Pancreas (tissue), 10 donors: ENCODE data around the gene MARK4. TPM values are rescaled to one million over a fixed set of nuclear protein-coding genes. Genes with fewer than 3 reads are reported as not detected.

Source experiments
- ATAC-seq, 4 donors: fragments of 200-7000 bp; cut with Tn5 transposase; one replicate each; pipeline versions ENCODE4 v1.8.0 to v1.9.1; 2020; ENCODE audit warnings: mild to moderate bottlenecking in 4 of 4, moderate library complexity in 4 of 4
- DNase-seq, 6 donors: peaks; one replicate each; pipeline ENCODE4 v3.0.0-alpha.2; 2020
- FAIRE-seq: peaks from 2 replicates; lab custom pipeline; 2012; peaks lifted over from hg19 to GRCh38; lab: Jason Lieb, UNC
- H3K27ac ChIP-seq, 4 donors: fragments of 200-600 bp; sonication (generic); 1 replicate in 3 of 4; 2 replicates in 1 of 4; pipeline versions ENCODE4 v1.5.0 to v1.8.0; 2020
- H3K27me3 ChIP-seq, 4 donors: fragments of 200-600 bp; one replicate each; pipeline ENCODE4 v1.8.0; 2021
- H3K36me3 ChIP-seq, 3 donors: fragments of 200-600 bp; sonication (generic) in 1 of 3; one replicate each; pipeline versions ENCODE4 v1.5.0 to v1.8.0; 2020 to 2021
- H3K4me1 ChIP-seq, 3 donors: fragments of 200-600 bp; one replicate each; pipeline ENCODE4 v1.8.0; 2021
- H3K4me3 ChIP-seq, 4 donors: fragments of 200-600 bp; sonication (generic) in 2 of 4; one replicate each; pipeline versions ENCODE4 v1.5.0 to v1.8.0; 2020 to 2021
- H3K9me3 ChIP-seq, 4 donors: fragments of 200-600 bp; one replicate each; pipeline ENCODE4 v1.8.0; 2021
- WGBS, 2 donors: extraction: QIAGEN DNeasy Blood & Tissue Kit; methylation state at CpG; one replicate each; pipeline ENCODE4 v1.1.7; 2013; 5-methylcytosine and 5-hydroxymethylcytosine counted together
- intact Hi-C, 3 donors: fragments of 100-400 bp; cut with DNase I; formaldehyde crosslinking; loops; one replicate each; pipeline versions ENCODE4 v1.11.1 to v1.14.2; 2022
- polyA plus RNA-seq, 2 donors: library from polyadenylated mRNA; stranded (reverse); fragments of 200-250 nt; gene quantifications; one replicate each; pipeline ENCODE4 v1.2.3, GENCODE V29; 2013
- total RNA-seq, 6 donors: library from RNA; stranded (reverse); fragmentation: NEBNext Ultra II Directional in 4 of 6; extraction: Animal tissue kit (Norgen Biotek cat#: 25700) in 4 of 6; gene quantifications; one replicate each; pipeline versions ENCODE4 v1.2.1 to v1.2.4, GENCODE V29; 2021 to 2023
- TF ChIP-seq, protein P1 (sequence below), 4 donors: fragments of 200-600 bp; sonication (generic) in 3 of 4; IDR thresholded peaks; one replicate each; pipeline versions ENCODE4 v1.5.0 to v1.8.0; 2021; ENCODE audit warnings: antibody characterized with exemption in 4 of 4
- donor health status: healthy with polysubstance abuse.
- donor health status: DM: no; HTN: no; CAD: no; lungs with moderate emphysema.
- donor health status: DM: no; HTN: no; CAD: no.
- donor health status: control.
- donor health status: control.
- donor health status: Bipolar disorder and iron deficiency.
- donor health status: DM: yes; HTN: yes; CAD: no.
- donor health status: DM: no; HTN: no; CAD: no.
- donor health status: DM: no; HTN: no; CAD: no.
- donor health status: DM: yes; HTN: yes; CAD: no.

Gene MARK4
- total and polyA plus RNA-seq, 8 donors: 12.8 to 22.8 (median 20.0) TPM

- DNase-seq: peak in 2 of 6 donors; percentile 32 to 69
- H3K4me1 ChIP-seq: peaks cover 0 to 5% (median 3%) of the 10 kb centered on the region in 3 donors
- no peak for FAIRE-seq
- H3K36me3 ChIP-seq: no peaks in the 10 kb centered on the region
- H3K27ac ChIP-seq: no peak overlapping the region
- no peaks in the 10 kb centered on the region for H3K9me3 ChIP-seq
- intact Hi-C loops: loop anchor here in 1 of 3 donors (10.0 kb wide), 1 partner anchor 59 kb away; no protein-coding TSS in a partner anchor
- WGBS, 2 donors: 65 to 68% methylated on average over 11 of the region's 11 CpGs
- TF ChIP-seq, protein P1, sequence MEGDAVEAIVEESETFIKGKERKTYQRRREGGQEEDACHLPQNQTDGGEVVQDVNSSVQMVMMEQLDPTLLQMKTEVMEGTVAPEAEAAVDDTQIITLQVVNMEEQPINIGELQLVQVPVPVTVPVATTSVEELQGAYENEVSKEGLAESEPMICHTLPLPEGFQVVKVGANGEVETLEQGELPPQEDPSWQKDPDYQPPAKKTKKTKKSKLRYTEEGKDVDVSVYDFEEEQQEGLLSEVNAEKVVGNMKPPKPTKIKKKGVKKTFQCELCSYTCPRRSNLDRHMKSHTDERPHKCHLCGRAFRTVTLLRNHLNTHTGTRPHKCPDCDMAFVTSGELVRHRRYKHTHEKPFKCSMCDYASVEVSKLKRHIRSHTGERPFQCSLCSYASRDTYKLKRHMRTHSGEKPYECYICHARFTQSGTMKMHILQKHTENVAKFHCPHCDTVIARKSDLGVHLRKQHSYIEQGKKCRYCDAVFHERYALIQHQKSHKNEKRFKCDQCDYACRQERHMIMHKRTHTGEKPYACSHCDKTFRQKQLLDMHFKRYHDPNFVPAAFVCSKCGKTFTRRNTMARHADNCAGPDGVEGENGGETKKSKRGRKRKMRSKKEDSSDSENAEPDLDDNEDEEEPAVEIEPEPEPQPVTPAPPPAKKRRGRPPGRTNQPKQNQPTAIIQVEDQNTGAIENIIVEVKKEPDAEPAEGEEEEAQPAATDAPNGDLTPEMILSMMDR (IDR thresholded peaks at IDR 0.05): no peak
- no peak for ATAC-seq
- H3K4me3 ChIP-seq: no peak overlapping the region
- H3K27me3 ChIP-seq: no peaks in the 10 kb centered on the region
Measured at GRCh38 chr19:45254044-45254531, 3.0 kb downstream of the MARK4 start.

- 82 to 85% methylated on average over 9 of the region's 9 CpGs for WGBS, 2 donors
- Histone ChIP-seq H3K27me3 (no peaks in the 10 kb centered on the region), H3K4me1 (peaks cover 0 to 5% (median 3%) of the 10 kb centered on the region in 3 donors), H3K4me3 (no peak overlapping the region), H3K36me3 (no peaks in the 10 kb centered on the region), H3K27ac (no peak overlapping the region), H3K9me3 (no peaks in the 10 kb centered on the region)
- FAIRE-seq (no peak), DNase-seq (no peak), ATAC-seq (no peak)
- TF ChIP-seq, protein P1 (IDR thresholded peaks at IDR 0.05): no peak
- intact Hi-C loops: loop anchor here in 1 of 3 donors (10.0 kb wide), 1 partner anchor 61 kb away; no protein-coding TSS in a partner anchor
Measured at GRCh38 chr19:45255611-45256157, 4.6 kb downstream of the MARK4 start.

- no peak for ATAC-seq
- H3K4me3 ChIP-seq: no peak overlapping the region
- TF ChIP-seq, protein P1 (IDR thresholded peaks at IDR 0.05): no peak
- WGBS, 2 donors: 93 to 100% methylated on average over 4 of the region's 4 CpGs
- no peak overlapping the region for H3K27ac ChIP-seq
- intact Hi-C loops: loop anchor here in 1 of 3 donors (10.0 kb wide), 1 partner anchor 62 kb away; no protein-coding TSS in a partner anchor
- no peak for DNase-seq
- no peaks in the 10 kb centered on the region for H3K9me3 ChIP-seq
- peaks cover 0 to 5% (median 3%) of the 10 kb centered on the region in 3 donors for H3K4me1 ChIP-seq
- FAIRE-seq: no peak
- H3K27me3 ChIP-seq: no peaks in the 10 kb centered on the region
- no peaks in the 10 kb centered on the region for H3K36me3 ChIP-seq
Measured at GRCh38 chr19:45256836-45257235, 5.8 kb downstream of the MARK4 start.

GRCh38 chr19:45258862-45259261 lies 7.8 kb downstream of the MARK4 start:
- Histone ChIP-seq H3K27me3 (no peaks in the 10 kb centered on the region), H3K4me3 (no peak overlapping the region), H3K36me3 (no peaks in the 10 kb centered on the region), H3K9me3 (no peaks in the 10 kb centered on the region), H3K4me1 (no peaks in the 10 kb centered on the region), H3K27ac (no peak overlapping the region)
- intact Hi-C loops: loop anchor here in 1 of 3 donors (10.0 kb wide), 1 partner anchor 64 kb away; no protein-coding TSS in a partner anchor
- WGBS, 2 donors: 96 to 97% methylated on average over 19 of the region's 19 CpGs
- TF ChIP-seq, protein P1 (IDR thresholded peaks at IDR 0.05): no peak
- no peak for FAIRE-seq
- ATAC-seq: no peak
- peak in 2 of 6 donors; percentile 26 to 52 for DNase-seq

DNA sequence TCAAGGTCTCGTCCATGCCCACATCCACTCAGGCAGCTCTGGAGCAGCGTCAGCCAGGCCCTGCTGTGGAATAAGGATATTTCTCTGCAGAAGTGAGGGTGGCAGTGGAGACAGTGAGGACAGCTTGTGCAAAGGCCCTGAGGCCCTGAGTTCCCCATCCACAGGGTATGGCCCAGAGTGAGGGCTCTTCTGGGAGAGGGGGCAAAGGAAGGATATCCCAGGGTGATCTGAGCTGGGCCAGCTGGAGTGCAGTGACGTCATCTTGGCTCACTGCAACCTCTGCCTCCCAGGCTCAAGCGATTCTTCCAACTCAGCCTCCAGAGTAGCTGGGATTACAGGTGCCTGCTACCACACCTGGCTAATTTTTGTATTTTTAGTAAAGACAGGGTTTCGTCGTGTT lies 11.5 kb downstream of the MARK4 start:
- H3K9me3 ChIP-seq: no peaks in the 10 kb centered on the region
- ATAC-seq (no peak), DNase-seq (no peak), FAIRE-seq (no peak)
- TF ChIP-seq, protein P1 (IDR thresholded peaks at IDR 0.05): no peak
- no peaks in the 10 kb centered on the region for H3K36me3 ChIP-seq
- no peak overlapping the region for H3K27ac ChIP-seq
- H3K4me1 ChIP-seq: no peaks in the 10 kb centered on the region
- 92 to 94% methylated on average over 6 of the region's 6 CpGs for WGBS, 2 donors
- no peak overlapping the region for H3K4me3 ChIP-seq
- H3K27me3 ChIP-seq: no peaks in the 10 kb centered on the region
- intact Hi-C loops: no loop called here
